Amniotic stem cell (primary cell): Measurements from ENCODE around the gene OR10X1.

Experiments
- DNase-seq: peaks from one replicate; lab custom pipeline; 2025; lab: John Stamatoyannopoulos, UW

Gene OR10X1

DNA sequence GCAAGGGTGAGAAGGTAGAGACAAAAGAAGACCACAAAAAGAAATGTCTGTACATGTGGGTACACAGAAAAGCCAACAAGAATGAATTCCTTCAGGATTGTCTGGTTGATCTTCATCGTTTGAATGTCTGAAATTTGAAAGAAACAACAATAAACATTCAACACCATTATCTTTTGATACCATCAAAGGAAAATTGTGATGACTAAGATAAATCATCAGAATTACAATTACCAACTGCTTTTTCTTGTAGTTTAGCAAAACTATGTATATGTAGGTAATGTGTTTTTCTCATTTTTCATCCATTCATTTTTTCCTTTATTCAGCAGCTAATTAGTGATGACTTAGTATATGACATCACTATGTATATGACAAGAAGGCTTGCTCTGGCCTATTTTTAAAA lies at the start of gene OR10X1:
TSS of gene OR10X1 (minus strand) at position 167 of the 400 bp plus-strand sequence. CDS start at position 167, 0 bp downstream.
- no peak for DNase-seq

DNA sequence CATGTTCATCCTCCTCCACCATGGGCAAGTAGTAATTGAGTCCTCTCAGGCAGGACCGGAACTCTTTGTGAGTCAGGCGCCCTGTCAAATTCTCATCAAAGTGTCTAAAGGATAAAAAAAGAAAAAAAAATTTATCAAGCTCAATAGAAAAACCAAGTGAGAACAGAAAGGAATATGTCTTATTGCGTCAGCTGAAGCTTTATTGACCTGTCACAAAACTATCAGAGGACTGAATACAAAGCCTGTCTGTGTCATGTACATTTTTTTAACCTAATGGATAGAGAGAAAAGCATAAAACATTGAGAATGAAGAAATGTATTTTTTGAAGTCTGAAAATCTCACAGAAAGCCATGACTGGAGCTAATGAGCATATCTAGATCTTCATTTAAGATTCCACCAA lies 34.1 kb upstream of the OR10X1 start:
- no peak for DNase-seq

GRCh38 chr1:158611916-158612315 lies 32.2 kb upstream of the OR10X1 start:
- DNase-seq, result no peak

DNA sequence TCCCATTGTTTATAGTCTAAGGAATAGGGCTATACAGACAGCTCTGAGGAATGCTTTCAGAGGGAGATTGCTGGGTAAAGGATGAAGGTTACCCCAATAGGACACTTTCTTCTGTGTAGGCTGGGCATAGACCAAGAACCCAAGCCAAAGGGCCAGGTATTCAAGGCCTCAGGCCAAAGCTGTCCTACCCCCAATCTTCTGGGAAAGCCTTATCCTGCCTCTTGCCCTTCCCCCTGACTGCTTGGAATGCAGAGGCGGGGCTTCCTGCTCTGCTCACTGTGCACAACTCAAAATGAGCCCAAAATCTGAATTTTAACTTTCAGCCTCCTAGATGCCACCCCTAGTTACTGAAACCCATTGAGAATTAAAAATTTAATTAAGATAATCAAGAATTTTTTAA lies 27.6 kb upstream of the OR10X1 start:
- DNase-seq, result no peak

GRCh38 chr1:158604968-158605367 lies 25.3 kb upstream of the OR10X1 start, which contains the start of gene OR10Z1:
OR10Z1 (plus strand) TSS chr1:158605268; CDS start chr1:158606439, 1,171 bp downstream.
- DNase-seq, result no peak

- no peak for DNase-seq
Observed at GRCh38 chr1:158600735-158601134, 21.0 kb upstream of the OR10X1 start.

GRCh38 chr1:158586942-158587341 lies 7.2 kb upstream of the OR10X1 start:
- no peak for DNase-seq

DNA sequence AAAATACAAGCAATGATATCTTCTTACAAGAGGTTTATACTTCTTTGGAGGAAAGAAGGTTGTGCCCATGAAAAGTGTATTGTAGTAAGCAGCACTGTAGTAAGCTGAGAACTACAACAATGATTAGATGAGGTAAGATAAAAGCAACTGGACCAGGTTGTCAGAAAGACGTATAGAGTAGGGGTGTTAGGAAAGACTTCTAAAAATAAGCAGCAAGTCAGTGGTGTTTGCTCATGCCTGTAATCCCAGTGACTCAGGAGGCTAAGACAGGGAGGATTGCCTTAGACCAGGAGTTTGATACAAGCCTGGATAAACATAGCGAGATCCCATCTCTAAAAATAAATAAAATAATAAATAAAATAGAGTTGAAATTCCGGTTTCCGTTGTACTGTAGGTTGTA lies 4.3 kb upstream of the OR10X1 start:
- DNase-seq, result no peak

GRCh38 chr1:158577561-158577960 lies 2.1 kb downstream of the OR10X1 start:
- DNase-seq, result no peak

DNA sequence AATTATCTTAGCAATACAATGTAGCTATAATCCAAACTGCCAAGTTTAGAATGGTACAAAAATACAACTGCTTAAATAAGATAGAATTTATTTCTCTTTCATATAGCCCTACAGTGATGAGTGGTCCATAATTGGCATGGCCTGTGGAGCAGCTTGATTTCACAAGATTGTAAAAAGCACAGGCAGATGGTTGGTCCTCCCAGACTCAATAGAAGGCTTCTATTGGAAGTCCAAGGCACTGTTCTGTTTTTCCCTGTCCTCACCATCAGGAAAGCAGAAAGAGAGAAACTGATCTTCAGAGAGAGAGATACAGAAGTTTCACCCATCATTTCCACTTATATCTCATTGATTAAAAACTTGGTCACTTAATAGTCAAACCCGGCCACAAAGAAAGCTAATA lies 7.5 kb downstream of the OR10X1 start:
- DNase-seq, result no peak

GRCh38 chr1:158570480-158570879 lies 9.2 kb downstream of the OR10X1 start, which contains the start of gene OR6P1:
OR6P1 (minus strand) TSS chr1:158570580; CDS start chr1:158563604, 6,976 bp downstream.
- DNase-seq, result no peak

DNA sequence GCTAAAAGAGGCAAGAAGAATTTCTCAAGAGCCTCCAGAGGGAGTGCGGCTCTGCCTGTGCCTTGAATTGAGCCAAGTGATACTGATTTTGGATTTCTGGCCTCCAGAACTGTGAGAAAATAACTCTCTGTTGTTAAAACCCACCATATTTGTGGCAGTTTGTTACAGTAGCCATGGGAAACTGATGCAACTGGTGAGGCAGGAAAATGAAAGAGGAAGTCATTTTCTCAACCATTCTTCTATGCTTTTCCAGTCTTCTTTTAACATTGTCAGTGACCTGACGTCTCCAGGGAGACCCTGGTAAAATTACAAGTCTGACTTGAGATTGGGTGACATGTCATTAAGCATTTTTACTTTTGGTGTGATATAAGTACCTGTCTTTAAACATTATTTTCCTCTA lies 15.1 kb downstream of the OR10X1 start:
- no peak for DNase-seq

DNA sequence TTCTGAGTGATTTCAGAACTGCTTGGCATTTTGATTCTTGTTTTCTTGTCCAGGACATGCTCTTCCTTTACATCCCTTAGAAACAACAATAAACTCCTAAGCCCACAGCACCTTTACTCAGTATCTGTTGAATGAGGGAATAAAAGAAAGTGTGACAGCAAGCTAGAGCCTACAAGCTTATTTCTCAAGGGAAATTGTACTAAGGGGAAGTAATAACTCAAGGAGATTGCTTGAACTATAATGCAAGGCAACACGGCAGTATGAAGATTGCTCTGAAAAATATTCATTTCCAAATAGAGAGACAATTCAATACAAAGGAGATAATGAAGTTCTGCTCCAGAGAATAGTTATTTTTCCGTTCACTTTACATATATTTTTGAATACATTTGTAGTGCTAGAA lies 15.8 kb downstream of the OR10X1 start:
- DNase-seq, result no peak

DNA sequence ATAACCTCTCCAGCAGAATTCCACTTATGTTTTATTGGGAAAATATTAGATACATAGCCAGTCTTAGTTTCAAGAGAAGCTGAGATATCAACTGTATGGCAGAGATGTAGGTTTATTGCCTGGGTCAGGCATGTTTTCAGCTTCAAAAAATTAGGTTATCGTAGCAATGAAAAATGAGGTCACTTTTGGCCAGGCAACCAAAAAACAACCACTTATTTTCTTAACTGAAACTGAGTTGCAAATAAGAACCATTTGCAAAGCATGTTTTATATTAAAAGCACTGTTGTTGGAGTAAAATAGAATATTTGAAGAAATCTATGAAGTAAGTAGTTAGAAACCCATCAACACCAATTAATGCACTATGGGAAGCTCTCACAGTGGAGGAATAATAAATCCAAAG lies 20.0 kb downstream of the OR10X1 start:
- DNase-seq, result no peak

GRCh38 chr1:158554352-158554751 lies 25.3 kb downstream of the OR10X1 start, which contains the start of gene OR6Y1:
OR6Y1 (minus strand) TSS chr1:158554405; CDS start chr1:158548105, 6,300 bp downstream.
- DNase-seq, result no peak

DNA sequence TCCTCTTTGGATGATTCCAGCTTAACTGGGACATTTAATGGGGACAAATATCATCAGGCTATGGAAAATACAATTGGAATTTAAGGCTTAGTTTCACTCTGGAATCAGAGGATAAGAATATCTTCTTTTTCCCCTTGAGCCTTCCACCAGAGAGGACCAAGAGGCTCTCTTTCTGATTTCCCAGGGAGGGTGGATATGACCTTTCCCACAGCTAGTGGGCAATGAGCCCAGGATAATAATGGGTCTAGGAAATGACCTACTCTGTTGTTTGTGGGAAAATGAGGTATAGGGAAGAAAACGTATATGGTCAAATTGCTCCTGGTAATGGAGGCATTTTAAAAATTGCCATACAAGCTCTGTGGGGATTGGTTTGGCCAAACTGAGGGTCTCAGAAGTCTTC lies 27.4 kb downstream of the OR10X1 start:
- DNase-seq, result no peak

DNA sequence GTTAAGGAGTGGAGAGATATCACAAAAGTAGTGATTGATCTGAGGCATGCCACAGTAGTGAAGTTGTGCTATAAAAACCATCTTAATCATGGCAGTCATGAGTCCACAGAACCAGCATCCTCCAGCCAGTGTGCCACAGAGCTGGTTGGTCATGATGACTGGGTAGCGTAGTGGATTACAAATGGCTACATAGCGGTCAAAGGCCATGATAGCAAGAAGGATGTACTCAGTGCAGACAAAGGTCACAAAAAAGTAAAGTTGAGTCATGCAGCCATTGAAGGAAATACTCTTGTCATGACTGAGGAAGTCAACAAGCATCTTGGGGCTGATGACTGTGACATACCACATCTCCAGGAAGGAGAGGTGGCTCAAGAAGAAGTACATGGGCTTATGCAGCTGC lies 32.2 kb downstream of the OR10X1 start:
- no peak for DNase-seq

DNA sequence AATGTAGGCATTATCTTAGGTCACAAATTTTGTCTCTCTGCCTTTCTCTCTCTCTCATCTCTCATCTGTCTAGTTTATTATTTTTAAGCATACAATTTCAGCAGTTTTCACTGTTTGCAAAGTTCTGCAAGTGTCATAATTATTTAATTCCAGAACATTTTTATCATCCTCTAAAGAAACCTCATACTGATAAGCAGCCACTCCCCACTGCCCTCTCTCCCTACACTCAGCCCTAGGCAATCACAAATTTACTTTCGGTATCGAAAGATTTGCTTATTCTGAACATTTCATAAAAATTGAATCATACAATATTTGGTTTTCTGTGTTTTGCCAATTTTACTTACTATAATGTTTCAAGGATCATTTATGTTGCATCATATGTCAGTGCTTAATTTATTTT lies 42.1 kb downstream of the OR10X1 start:
- DNase-seq, result no peak

GRCh38 chr1:158534496-158534895 lies 45.2 kb downstream of the OR10X1 start:
- no peak for DNase-seq
